OCI-LY7 (cell line): ENCODE results near the gene ASIC3. TPM values are rescaled to one million over a fixed set of nuclear protein-coding genes. Genes with fewer than 3 reads are reported as not detected.

Source experiments
- BruUV-seq: library from RNA; stranded (reverse); fragments of 400-500 nt; replicated peaks from 2 replicates; lab custom pipeline; 2021; lab: Mats Ljungman, UMichigan
- CTCF ChIA-PET: fragments of 300-600 bp; sonication (Branson Sonifier 250); formaldehyde crosslinking; loops from one replicate; lab custom pipeline; 2022; ENCODE audit warnings: antibody characterized with exemption; ENCODE audit not compliant: unreplicated experiment; lab: Charles Lee
- POLR2A ChIA-PET: fragments of 300-600 bp; sonication (Branson Sonifier 250); formaldehyde crosslinking; loops from one replicate; lab custom pipeline; 2022; ENCODE audit warnings: antibody characterized with exemption; lab: Charles Lee
- DNase-seq: peaks from one replicate; pipeline ENCODE4 v3.0.0-alpha.2; 2015; ENCODE audit warnings: low spot score
- H2AFZ ChIP-seq: fragments of 200-600 bp; sonication (generic), shearing (Covaris generic); 2 replicates; pipeline ENCODE4 v1.6.1; 2014; ENCODE audit warnings: mild to moderate bottlenecking, antibody characterized with exemption, low read length, moderate library complexity
- H3K27ac ChIP-seq: fragments of 200-600 bp; sonication (generic); 2 replicates; pipeline ENCODE4 v1.5.1; 2014; ENCODE audit warnings: mixed run types, low read depth, mild to moderate bottlenecking, moderate library complexity, low read length, inconsistent platforms; ENCODE audit not compliant: poor library complexity, severe bottlenecking
- H3K36me3 ChIP-seq: fragments of 200-600 bp; sonication (generic); 2 replicates; pipeline ENCODE4 v1.6.1; 2014; ENCODE audit warnings: mild to moderate bottlenecking, antibody characterized with exemption, low read length, moderate library complexity, mixed read lengths; ENCODE audit not compliant: insufficient read depth
- H3K4me1 ChIP-seq: fragments of 200-600 bp; sonication (generic); 2 replicates; pipeline ENCODE4 v1.5.1; 2014; ENCODE audit warnings: mild to moderate bottlenecking, low read length; ENCODE audit not compliant: insufficient read depth, poor library complexity, severe bottlenecking
- H3K4me2 ChIP-seq: fragments of 200-600 bp; sonication (generic); 2 replicates; pipeline ENCODE4 v1.6.1; 2014; ENCODE audit warnings: mild to moderate bottlenecking, low read length
- H3K4me3 ChIP-seq: fragments of 200-600 bp; sonication (generic); 2 replicates; pipeline ENCODE4 v1.5.1; 2014; ENCODE audit warnings: mild to moderate bottlenecking, low read depth, low read length; ENCODE audit not compliant: poor library complexity, severe bottlenecking
- H3K79me2 ChIP-seq: fragments of 200-600 bp; sonication (generic); 2 replicates; pipeline ENCODE4 v1.6.1; 2016; ENCODE audit warnings: low read depth, mild to moderate bottlenecking, low read length, moderate library complexity, mixed read lengths; ENCODE audit not compliant: insufficient read depth
- H3K9me2 ChIP-seq: fragments of 200-600 bp; sonication (generic); 2 replicates; pipeline ENCODE4 v1.6.1; 2016; ENCODE audit warnings: mild to moderate bottlenecking, low read length, mixed read lengths; ENCODE audit not compliant: insufficient read depth
- H3K9me3 ChIP-seq: fragments of 200-600 bp; sonication (generic); 2 replicates; pipeline ENCODE4 v1.6.1; 2014; ENCODE audit warnings: mild to moderate bottlenecking, mixed run types, low read length, mixed read lengths
- H4K20me1 ChIP-seq: fragments of 200-600 bp; sonication (generic); 2 replicates; pipeline ENCODE4 v1.6.1; 2014; ENCODE audit warnings: mild to moderate bottlenecking, antibody characterized with exemption, low read length, moderate library complexity, mixed read lengths; ENCODE audit not compliant: insufficient read depth
- CTCF ChIP-seq: fragments of 200-600 bp; sonication (generic); conservative IDR thresholded peaks from 2 replicates; pipeline ENCODE4 v1.5.1; 2014; ENCODE audit warnings: mild to moderate bottlenecking, antibody characterized with exemption, low read length, moderate library complexity, mixed read lengths
- EZH2phosphoT487 ChIP-seq: fragments of 200-600 bp; sonication (generic); IDR thresholded peaks from 2 replicates; pipeline ENCODE4 v1.6.1; 2018; ENCODE audit warnings: low read depth, borderline replicate concordance, mild to moderate bottlenecking, mixed run types, antibody characterized with exemption, low read length, moderate library complexity, mixed read lengths
- intact Hi-C: fragments of 100-400 bp; cut with micrococcal nuclease; formaldehyde crosslinking; loops from one replicate; pipeline ENCODE4 v1.10.0; 2022; ENCODE audit not compliant: unreplicated experiment
- total RNA-seq, 2 experiments: library from RNA; depleted of rRNA in 1 of 2; stranded (reverse); fragments of >200 nt in 1 of 2; shearing (Covaris generic) in 1 of 2; gene quantifications; 2 replicates each; pipeline ENCODE4 v1.2.3, GENCODE V29; 2014 to 2022

ASIC3 gene
- total RNA-seq, 2 experiments from 2014 or later: 3.3 to 14.8 TPM

DNA sequence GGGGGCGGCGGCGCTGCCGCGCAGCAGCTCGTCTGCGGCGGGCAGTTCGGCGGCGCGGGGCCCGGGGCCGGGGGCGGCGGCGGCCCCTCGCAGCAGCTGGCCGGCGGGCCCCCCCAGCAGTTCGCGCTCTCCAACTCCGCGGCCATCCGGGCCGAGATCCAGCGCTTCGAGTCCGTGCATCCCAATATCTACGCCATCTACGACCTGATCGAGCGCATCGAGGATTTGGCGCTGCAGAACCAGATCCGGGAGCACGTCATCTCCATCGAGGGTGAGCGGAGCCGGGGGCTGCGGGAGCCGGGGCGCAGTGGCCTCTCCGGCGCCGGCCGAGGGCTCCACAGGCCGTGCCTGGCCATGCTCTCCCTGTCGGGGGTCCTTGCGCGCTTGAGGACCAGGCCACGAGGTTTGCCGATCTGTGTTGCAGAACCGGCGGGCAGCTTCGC is 38.5 kb downstream of the ASIC3 start:
- Histone ChIP-seq H3K27ac (no peak overlapping the region), H3K79me2 (peaks cover 12% of the 10 kb centered on the region), H3K4me3 (peak overlapping the region; percentile 48), H3K9me2 (no peaks in the 10 kb centered on the region), H4K20me1 (no peaks in the 10 kb centered on the region; the same call in 1 of the 2 replicates), H3K4me1 (peaks cover 29% of the 10 kb centered on the region), H2AFZ (no peak overlapping the region), H3K9me3 (no peaks in the 10 kb centered on the region), H3K36me3 (no peaks in the 10 kb centered on the region), H3K4me2 (peak overlapping the region; percentile 63)
- ChIA-PET POLR2A (no interaction called here), CTCF (no interaction called here)
- BruUV-seq: no TSS peak
- no peak for DNase-seq
- TF ChIP-seq CTCF (no peak), EZH2phosphoT487 (peak; percentile 98; the same call in 1 of the 2 replicates)
- intact Hi-C loops: loop anchor here (2.0 to 10.0 kb wide), 3 partner anchors 24 to 192 kb away; partner anchors contain the start of gene KCNH2

DNA sequence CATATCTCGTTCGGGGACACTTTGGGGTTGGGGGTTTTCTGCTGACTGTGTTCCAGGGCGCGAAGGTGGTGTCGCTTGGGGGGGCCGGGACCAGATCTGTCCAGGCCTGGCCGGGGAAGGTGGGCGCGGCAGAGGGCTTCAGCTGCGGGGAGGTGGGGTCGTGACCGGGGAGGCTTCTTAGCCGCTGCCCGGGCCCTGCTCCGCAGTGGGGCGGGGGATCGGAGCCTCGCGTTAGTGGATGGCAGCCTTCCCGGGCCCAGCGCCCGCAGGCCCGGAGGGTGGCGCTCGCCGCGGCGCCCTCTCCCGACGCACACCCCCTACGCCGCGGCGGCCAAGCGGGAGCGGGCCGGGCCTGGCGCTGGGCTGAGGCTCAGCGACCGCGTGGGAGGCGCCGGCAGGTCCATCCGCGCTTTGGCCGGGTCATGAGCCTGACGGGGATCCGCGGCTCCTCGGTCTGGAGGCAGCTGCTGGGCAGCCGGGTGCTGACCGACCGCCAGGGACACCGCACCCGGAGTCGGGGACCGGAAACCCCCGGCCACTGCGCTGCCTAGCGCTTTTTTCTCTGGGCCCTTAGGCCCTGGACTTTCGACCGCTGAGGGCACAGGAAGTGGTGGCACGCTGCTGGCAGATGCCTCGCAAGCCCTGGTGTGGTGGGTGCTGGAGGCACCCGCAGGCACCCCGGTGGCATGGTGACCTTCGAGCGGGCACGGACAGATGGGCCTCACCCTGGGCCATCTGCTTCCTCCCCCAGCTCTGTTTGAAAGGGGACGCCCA is 39.1 kb downstream of the ASIC3 start:
- TF ChIP-seq CTCF: no peak
- no peak; the same call in none of the 2 replicates for TF ChIP-seq EZH2phosphoT487
- Histone ChIP-seq H3K4me2 (peak overlapping the region; percentile 63), H3K36me3 (no peaks in the 10 kb centered on the region), H3K79me2 (peaks cover 6% of the 10 kb centered on the region), H3K9me2 (no peaks in the 10 kb centered on the region), H2AFZ (no peak overlapping the region), H3K27ac (no peak overlapping the region), H4K20me1 (no peaks in the 10 kb centered on the region; the same call in 1 of the 2 replicates), H3K4me3 (peak overlapping the region; percentile 48), H3K4me1 (peaks cover 23% of the 10 kb centered on the region), H3K9me3 (no peaks in the 10 kb centered on the region)
- DNase-seq: no peak
- CTCF ChIA-PET: no interaction called here
- intact Hi-C loops: loop anchor here (2.0 to 10.0 kb wide), 3 partner anchors 23 to 193 kb away; partner anchors contain the start of gene KCNH2
- BruUV-seq: no TSS peak
- POLR2A ChIA-PET: no interaction called here
